GM12878 (cell line): Measurements from ENCODE around the gene AKR1B15. TPM values are rescaled to one million over a fixed set of nuclear protein-coding genes. Genes with fewer than 3 reads are reported as not detected.

Source experiments
- ATAC-seq: fragments of 200-7000 bp; cut with Tn5 transposase; 3 replicates; pipeline ENCODE4 v1.9.1; 2020; ENCODE audit warnings: mild to moderate bottlenecking, moderate library complexity
- BruUV-seq: library from RNA; stranded (reverse); fragments of 400-500 nt; replicated peaks from 2 replicates; lab custom pipeline; 2021; lab: Mats Ljungman, UMichigan
- CTCF ChIA-PET: fragments of 300-600 bp; sonication (Branson Sonifier 250); formaldehyde crosslinking; extraction: SDS; loops from one replicate; lab custom pipeline; 2021; ENCODE audit warnings: inconsistent platforms; lab: Yijun Ruan, JAX
- POLR2A ChIA-PET: fragments of 350-600 bp; formaldehyde crosslinking; extraction: SDS; loops from one replicate; lab custom pipeline; 2021; ENCODE audit warnings: inconsistent platforms; lab: Charles Lee
- RAD21 ChIA-PET: fragments of 300-600 bp; sonication (Branson Sonifier 250); formaldehyde crosslinking; loops from one replicate; lab custom pipeline; 2023; ENCODE audit warnings: antibody characterized with exemption; ENCODE audit not compliant: unreplicated experiment; lab: Charles Lee
- SMC1A ChIA-PET: fragments of 300-600 bp; sonication (Branson Sonifier 250); formaldehyde crosslinking; loops from one replicate; lab custom pipeline; 2023; ENCODE audit not compliant: unreplicated experiment, uncharacterized antibody; lab: Charles Lee
- DNase-seq: peaks from one replicate; pipeline ENCODE4 v3.0.0-alpha.2; 2011; ENCODE audit warnings: low read depth, low spot score
- FAIRE-seq: peaks from 3 replicates; lab custom pipeline; 2011; peaks lifted over from hg19 to GRCh38; lab: Jason Lieb, UNC
- H2AFZ ChIP-seq: 2 replicates; pipeline ENCODE4 v1.6.0; 2011; ENCODE audit warnings: low read depth, low read length, control low read depth; ENCODE audit not compliant: control insufficient read depth
- H3K27ac ChIP-seq: 2 replicates; pipeline ENCODE4 v1.5.1; 2011; ENCODE audit warnings: control low read depth; ENCODE audit not compliant: control insufficient read depth, insufficient read depth
- H3K27me3 ChIP-seq, 2 experiments: replicated peaks in 1 of 2; 2 replicates each; pipeline versions ENCODE4 v1.6.0 to v1.6.1; 2011; ENCODE audit warnings: low read length in 1 of 2; ENCODE audit not compliant: control insufficient read depth in 2 of 2, insufficient read depth in 2 of 2
- H3K36me3 ChIP-seq, 2 experiments: 2 replicates each; pipeline ENCODE4 v1.5.1; 2011; ENCODE audit warnings: low read length in 1 of 2; ENCODE audit not compliant: control insufficient read depth in 2 of 2, insufficient read depth in 2 of 2
- H3K4me1 ChIP-seq: 2 replicates; pipeline ENCODE4 v1.6.1; 2011; ENCODE audit warnings: mild to moderate bottlenecking, low read length, moderate library complexity, mixed read lengths; ENCODE audit not compliant: control insufficient read depth, insufficient read depth
- H3K4me2 ChIP-seq: 2 replicates; pipeline ENCODE4 v1.6.0; 2011; ENCODE audit warnings: control low read depth; ENCODE audit not compliant: control insufficient read depth, insufficient read depth
- H3K4me3 ChIP-seq: fragments of 200-600 bp; sonication (generic); 2 replicates; pipeline ENCODE4 v1.5.1; 2016
- H3K79me2 ChIP-seq: 2 replicates; pipeline ENCODE4 v1.6.0; 2011; ENCODE audit warnings: low read length; ENCODE audit not compliant: control insufficient read depth, insufficient read depth
- H3K9ac ChIP-seq: 2 replicates; pipeline ENCODE4 v1.8.0; 2011; ENCODE audit warnings: low read length, control low read depth, mixed read lengths; ENCODE audit not compliant: control insufficient read depth, insufficient read depth
- H3K9me3 ChIP-seq: replicated peaks from 3 replicates; pipeline ENCODE4 v1.5.1; 2011; ENCODE audit warnings: mild to moderate bottlenecking, low read length; ENCODE audit not compliant: control insufficient read depth, insufficient read depth
- H4K20me1 ChIP-seq: 2 replicates; pipeline ENCODE4 v1.6.0; 2011; ENCODE audit not compliant: control insufficient read depth, insufficient read depth
- E4F1 ChIP-seq: fragments of 450-650 bp; IDR thresholded peaks from 2 replicates; pipeline ENCODE4 v1.6.1; 2018; ENCODE audit warnings: borderline replicate concordance, mild to moderate bottlenecking; ENCODE audit not compliant: partially characterized antibody
- ELK1 ChIP-seq: IDR thresholded peaks from 2 replicates; pipeline ENCODE4 v1.6.1; 2012; ENCODE audit warnings: low read depth, low read length, improper control_type of control experiment
- FOXM1 ChIP-seq: IDR thresholded peaks from 2 replicates; pipeline ENCODE4 v1.6.1; 2012; ENCODE audit warnings: low read depth, mild to moderate bottlenecking, inconsistent platforms, low read length, moderate library complexity
- HDAC6 ChIP-seq: fragments of 200-600 bp; sonication (generic); IDR thresholded peaks from one replicate; pipeline ENCODE4 v1.8.0; 2017; ENCODE audit warnings: antibody characterized with exemption; ENCODE audit not compliant: unreplicated experiment
- MYB ChIP-seq: fragments of 150-350 bp; IDR thresholded peaks from 2 replicates; pipeline ENCODE4 v1.6.1; 2014; ENCODE audit warnings: mild to moderate bottlenecking, low read depth, low read length, borderline replicate concordance
- NFXL1 ChIP-seq: fragments of 450-650 bp; IDR thresholded peaks from 2 replicates; pipeline ENCODE4 v1.6.1; 2017; ENCODE audit warnings: antibody characterized with exemption, mild to moderate bottlenecking, borderline replicate concordance
- PML ChIP-seq: IDR thresholded peaks from 2 replicates; pipeline ENCODE4 v1.6.1; 2012; ENCODE audit warnings: low read length, inconsistent platforms
- RBBP5 ChIP-seq: fragments of 200-600 bp; sonication (generic); conservative IDR thresholded peaks from 2 replicates; pipeline ENCODE4 v1.6.1; 2016
- REST ChIP-seq: IDR thresholded peaks from 2 replicates; pipeline ENCODE4 v1.6.1; 2012; ENCODE audit warnings: mild to moderate bottlenecking, low read depth, low read length
- SMC3 ChIP-seq: IDR thresholded peaks from 2 replicates; pipeline ENCODE4 v1.6.1; 2011; ENCODE audit warnings: low read length, improper control_type of control experiment, borderline replicate concordance
- ZSCAN29 ChIP-seq: fragments of 450-650 bp; IDR thresholded peaks from 2 replicates; pipeline ENCODE4 v1.6.1; 2017; ENCODE audit warnings: mild to moderate bottlenecking, moderate library complexity
- WGBS: methylation state at CpG from one replicate; pipeline ENCODE4 v1.1.6; 2016; ENCODE audit warnings: low lambda C conversion rate; ENCODE audit not compliant: insufficient replicate concordance, insufficient coverage; ENCODE audit errors: missing lambda C conversion rate; 5-methylcytosine and 5-hydroxymethylcytosine counted together
- in situ Hi-C: fragments of 300-500 bp; cut with MboI; formaldehyde crosslinking; loops from 9 replicates; pipeline ENCODE4 v1.14.3; 2018; ENCODE audit warnings: mixed read lengths
- intact Hi-C: fragments of 100-400 bp; cut with micrococcal nuclease; formaldehyde crosslinking; loops from one replicate; pipeline ENCODE4 v1.14.2; 2022; ENCODE audit not compliant: unreplicated experiment
- polyA plus RNA-seq, 11 experiments: library from polyadenylated mRNA; depleted of rRNA in 4 of 11; unstranded in 6 of 11; stranded (reverse) in 5 of 11; fragments of >200 nt; fragmentation: Nextera tagmentation in 4 of 11; fragmentation: Illumina TruSeq in 1 of 11; extraction: Ambion mirVana in 4 of 11; extraction: Trizol in 1 of 11; gene quantifications; 1 replicate in 1 of 11; 2 replicates in 10 of 11; pipeline versions ENCODE4 v1.2.1 to v1.2.3, GENCODE V29; 2011 to 2016; ENCODE audit warnings: inconsistent platforms in 2 of 11, missing spikeins in 2 of 11, low read depth in 1 of 11
- total RNA-seq, 4 experiments: library from RNA; depleted of rRNA in 3 of 4; stranded (reverse); fragments of >200 nt in 3 of 4; fragmentation: Illumina TruSeq in 1 of 4; extraction: Trizol in 1 of 4; gene quantifications; 2 replicates each; pipeline versions ENCODE4 v1.2.1 to v1.2.3, GENCODE V29; 2013 to 2021

The AKR1B15 gene
- total and polyA plus RNA-seq, 10 of the 15 experiments (the other 5 are each of a cell fraction or from before 2014, with no cell fraction given) = 0.06 TPM; not detected in 9

GRCh38 chr7:134611611-134612151 is 62.8 kb downstream of the AKR1B15 start (continued):
- no peak for TF ChIP-seq E4F1

- H3K4me3 ChIP-seq = no peak overlapping the region
- TF ChIP-seq NFXL1 = no peak
- TF ChIP-seq PML = no peak
- TF ChIP-seq FOXM1 = no peak
- TF ChIP-seq RBBP5 = no peak
- no peak for TF ChIP-seq HDAC6
- TF ChIP-seq MYB = no peak
- no peak for TF ChIP-seq ZSCAN29
- no peak for TF ChIP-seq E4F1
- no peak for TF ChIP-seq ELK1
- TF ChIP-seq REST = no peak
- TF ChIP-seq SMC3 = peak; percentile 17; the same call in 1 of the 2 replicates
Measured at GRCh38 chr7:134612197-134612596, 63.3 kb downstream of the AKR1B15 start.

More at GRCh38 chr7:134612197-134612596, 63.3 kb downstream of the AKR1B15 start:
- no peak overlapping the region for H3K4me2 ChIP-seq
- H4K20me1 ChIP-seq = no peaks in the 10 kb centered on the region
- no TSS peak for BruUV-seq
- no peak overlapping the region for H3K27ac ChIP-seq
- ATAC-seq = no peak
- SMC1A ChIA-PET = interaction anchor here (1.0 to 2.1 kb wide), 10 partner anchors 9 to 345 kb away, joined by 3 to 8 read pairs (median 4); no protein-coding TSS in a partner anchor
- in situ Hi-C loops (no loop called here), intact Hi-C loops (no loop called here)
- DNase-seq = no peak
- whole genome bisulfite sequencing = 0% methylated on average over 2 of the region's 2 CpGs
- H3K36me3 ChIP-seq = no peaks in the 10 kb centered on the region
- H3K4me1 ChIP-seq = no peaks in the 10 kb centered on the region
- no peaks in the 10 kb centered on the region for H3K79me2 ChIP-seq
- CTCF ChIA-PET = interaction anchor here (0.9 to 3.7 kb wide), 13 partner anchors 10 to 723 kb away, joined by 3 to 23 read pairs (median 4); no protein-coding TSS in a partner anchor
- H3K9ac ChIP-seq = no peak overlapping the region
- FAIRE-seq = no peak
- no peak overlapping the region for H2AFZ ChIP-seq
- no peaks in the 10 kb centered on the region for H3K9me3 ChIP-seq
- POLR2A ChIA-PET = interaction anchor here (0.6 kb wide), 1 partner anchor 151 kb away, joined by 3 read pairs; no protein-coding TSS in a partner anchor
- no peaks in the 10 kb centered on the region for H3K27me3 ChIP-seq
- RAD21 ChIA-PET = interaction anchor here (0.8 to 1.6 kb wide), 7 partner anchors 13 to 669 kb away, joined by 3 to 8 read pairs (median 3); no protein-coding TSS in a partner anchor
